HL-60 (cell line): ENCODE results near the gene OPN1SW.

Source experiments
- DNase-seq, 2 experiments: peaks; one replicate each; pipeline ENCODE4 v3.0.0-alpha.2; 2010 to 2020; ENCODE audit warnings: low read depth in 1 of 2, low spot score in 1 of 2
- H3K27ac ChIP-seq: fragments of 250-450 bp; sonication (Bioruptor Pico); replicated peaks from 2 replicates; pipeline ENCODE4 v1.5.1; 2020; ENCODE audit warnings: mild to moderate bottlenecking, moderate library complexity
- H3K27me3 ChIP-seq: fragments of 250-450 bp; sonication (Bioruptor Pico); 2 replicates; pipeline ENCODE4 v1.5.1; 2021; ENCODE audit warnings: mild to moderate bottlenecking, moderate library complexity; ENCODE audit not compliant: insufficient read depth, poor library complexity, severe bottlenecking
- H3K4me3 ChIP-seq: replicated peaks from 2 replicates; pipeline ENCODE4 v1.5.1; 2011; ENCODE audit warnings: mild to moderate bottlenecking, control low read depth, low read length; ENCODE audit not compliant: insufficient read depth
- CTCF ChIP-seq: IDR thresholded peaks from one replicate; pipeline ENCODE4 v1.5.1; 2011; ENCODE audit warnings: low read length, control low read depth, inconsistent platforms; ENCODE audit not compliant: insufficient read depth
- GABPA ChIP-seq: IDR thresholded peaks from 2 replicates; pipeline ENCODE4 v1.6.1; 2012; ENCODE audit warnings: low read depth
- POLR2AphosphoS5 ChIP-seq: IDR thresholded peaks from 2 replicates; pipeline ENCODE4 v1.6.1; 2012; ENCODE audit warnings: low read depth
- SPI1 ChIP-seq: IDR thresholded peaks from 2 replicates; pipeline ENCODE4 v1.6.1; 2012; ENCODE audit warnings: low read depth, mild to moderate bottlenecking, borderline replicate concordance
- TF ChIP-seq, protein P1 (sequence below): IDR thresholded peaks from 2 replicates; pipeline ENCODE4 v1.6.1; 2012; ENCODE audit warnings: low read depth; ENCODE audit not compliant: insufficient replicate concordance

The OPN1SW gene

GRCh38 chr7:128724743-128725142 is 50.9 kb downstream of the OPN1SW start:
- DNase-seq, result no peak
- no peak overlapping the region for H3K27ac ChIP-seq
- no peaks in the 10 kb centered on the region for H3K27me3 ChIP-seq
- no peak for TF ChIP-seq GABPA
- TF ChIP-seq CTCF, result no peak
- no peak for TF ChIP-seq POLR2AphosphoS5
- TF ChIP-seq, protein P1, sequence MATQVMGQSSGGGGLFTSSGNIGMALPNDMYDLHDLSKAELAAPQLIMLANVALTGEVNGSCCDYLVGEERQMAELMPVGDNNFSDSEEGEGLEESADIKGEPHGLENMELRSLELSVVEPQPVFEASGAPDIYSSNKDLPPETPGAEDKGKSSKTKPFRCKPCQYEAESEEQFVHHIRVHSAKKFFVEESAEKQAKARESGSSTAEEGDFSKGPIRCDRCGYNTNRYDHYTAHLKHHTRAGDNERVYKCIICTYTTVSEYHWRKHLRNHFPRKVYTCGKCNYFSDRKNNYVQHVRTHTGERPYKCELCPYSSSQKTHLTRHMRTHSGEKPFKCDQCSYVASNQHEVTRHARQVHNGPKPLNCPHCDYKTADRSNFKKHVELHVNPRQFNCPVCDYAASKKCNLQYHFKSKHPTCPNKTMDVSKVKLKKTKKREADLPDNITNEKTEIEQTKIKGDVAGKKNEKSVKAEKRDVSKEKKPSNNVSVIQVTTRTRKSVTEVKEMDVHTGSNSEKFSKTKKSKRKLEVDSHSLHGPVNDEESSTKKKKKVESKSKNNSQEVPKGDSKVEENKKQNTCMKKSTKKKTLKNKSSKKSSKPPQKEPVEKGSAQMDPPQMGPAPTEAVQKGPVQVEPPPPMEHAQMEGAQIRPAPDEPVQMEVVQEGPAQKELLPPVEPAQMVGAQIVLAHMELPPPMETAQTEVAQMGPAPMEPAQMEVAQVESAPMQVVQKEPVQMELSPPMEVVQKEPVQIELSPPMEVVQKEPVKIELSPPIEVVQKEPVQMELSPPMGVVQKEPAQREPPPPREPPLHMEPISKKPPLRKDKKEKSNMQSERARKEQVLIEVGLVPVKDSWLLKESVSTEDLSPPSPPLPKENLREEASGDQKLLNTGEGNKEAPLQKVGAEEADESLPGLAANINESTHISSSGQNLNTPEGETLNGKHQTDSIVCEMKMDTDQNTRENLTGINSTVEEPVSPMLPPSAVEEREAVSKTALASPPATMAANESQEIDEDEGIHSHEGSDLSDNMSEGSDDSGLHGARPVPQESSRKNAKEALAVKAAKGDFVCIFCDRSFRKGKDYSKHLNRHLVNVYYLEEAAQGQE, result no peak
- no peak for TF ChIP-seq SPI1
- H3K4me3 ChIP-seq, result no peak overlapping the region
